OCI-LY1 (cell line): ENCODE results near the gene SLC37A1.

Experiments used
- CTCF ChIP-seq: fragments of 200-600 bp; sonication (generic), shearing (Covaris generic); IDR thresholded peaks from 2 replicates; pipeline ENCODE4 v1.5.1; 2017; ENCODE audit warnings: mild to moderate bottlenecking, antibody characterized with exemption, low read length, moderate library complexity, mixed read lengths
- EZH2 ChIP-seq: fragments of 200-600 bp; sonication (generic), shearing (Covaris generic); IDR thresholded peaks from 2 replicates; pipeline ENCODE4 v1.8.0; 2017; ENCODE audit warnings: borderline replicate concordance, mixed run types, mild to moderate bottlenecking, antibody characterized with exemption, low read length, moderate library complexity, mixed read lengths

- TF ChIP-seq CTCF (0 out of 2 replicates have a peak, but pooled peaks have one; percentile 12), EZH2 (no peak)
Measured at GRCh38 chr21:42561762-42562650, 48.4 kb downstream of the SLC37A1 start.
